HG02938 (cell line): ENCODE results near the gene CCR1.
"Not testable (repeated sequence)": the region's sequence is repeated elsewhere in the genome, so short reads cannot be mapped to it uniquely, and the experiment has no call there.

Experiments
- ATAC-seq: cut with Tn5 transposase; IDR thresholded peaks from one replicate; pipeline ENCODE4 v1.9.1; 2021; ENCODE audit warnings: mild to moderate bottlenecking, moderate library complexity; ENCODE audit not compliant: unreplicated experiment

CCR1 gene

GRCh38 chr3:46213201-46213600 is 5.1 kb upstream of the CCR1 start:
- no peak for ATAC-seq

- ATAC-seq: no peak
These were observed 4.0 kb upstream of the CCR1 start for GRCh38 chr3:46212101-46212500.

GRCh38 chr3:46209746-46210470 is 1.8 kb upstream of the CCR1 start:
- ATAC-seq: no peak

- ATAC-seq: no peak
These were observed 940 bp upstream of the CCR1 start for GRCh38 chr3:46209053-46209452.

- not testable (repeated sequence) for ATAC-seq
These were observed 599 bp downstream of the CCR1 start for GRCh38 chr3:46207514-46207913.

GRCh38 chr3:46206282-46207015 is 1.7 kb downstream of the CCR1 start:
- no peak for ATAC-seq

GRCh38 chr3:46205286-46205960 is 2.7 kb downstream of the CCR1 start:
- ATAC-seq: no peak

GRCh38 chr3:46203681-46204080 is 4.4 kb downstream of the CCR1 start:
- no peak for ATAC-seq

- ATAC-seq: no peak
These were observed 5.6 kb downstream of the CCR1 start for GRCh38 chr3:46202535-46202934.

- no peak for ATAC-seq
These were observed 7.3 kb downstream of the CCR1 start for GRCh38 chr3:46200790-46201189.

GRCh38 chr3:46200211-46200610 is 7.9 kb downstream of the CCR1 start:
- ATAC-seq: no peak

- no peak for ATAC-seq
These were observed 11.7 kb downstream of the CCR1 start for GRCh38 chr3:46196261-46196957.

GRCh38 chr3:46194868-46195553 is 13.1 kb downstream of the CCR1 start:
- no peak for ATAC-seq

GRCh38 chr3:46193436-46193835 is 14.7 kb downstream of the CCR1 start:
- ATAC-seq: no peak

GRCh38 chr3:46192939-46193338 is 15.2 kb downstream of the CCR1 start:
- no peak for ATAC-seq

- no peak for ATAC-seq
These were observed 16.4 kb downstream of the CCR1 start for GRCh38 chr3:46191730-46192129.

GRCh38 chr3:46188708-46189107 is 19.4 kb downstream of the CCR1 start:
- no peak for ATAC-seq

GRCh38 chr3:46187876-46188275 is 20.2 kb downstream of the CCR1 start:
- no peak for ATAC-seq

- ATAC-seq: peak; percentile 30
These were observed 20.8 kb downstream of the CCR1 start for GRCh38 chr3:46187341-46187700.

- peak; percentile 85 for ATAC-seq
These were observed 21.4 kb downstream of the CCR1 start for GRCh38 chr3:46186471-46187340.
